ENCODE results near the gene SDCCAG8.

Gene SDCCAG8

DNA sequence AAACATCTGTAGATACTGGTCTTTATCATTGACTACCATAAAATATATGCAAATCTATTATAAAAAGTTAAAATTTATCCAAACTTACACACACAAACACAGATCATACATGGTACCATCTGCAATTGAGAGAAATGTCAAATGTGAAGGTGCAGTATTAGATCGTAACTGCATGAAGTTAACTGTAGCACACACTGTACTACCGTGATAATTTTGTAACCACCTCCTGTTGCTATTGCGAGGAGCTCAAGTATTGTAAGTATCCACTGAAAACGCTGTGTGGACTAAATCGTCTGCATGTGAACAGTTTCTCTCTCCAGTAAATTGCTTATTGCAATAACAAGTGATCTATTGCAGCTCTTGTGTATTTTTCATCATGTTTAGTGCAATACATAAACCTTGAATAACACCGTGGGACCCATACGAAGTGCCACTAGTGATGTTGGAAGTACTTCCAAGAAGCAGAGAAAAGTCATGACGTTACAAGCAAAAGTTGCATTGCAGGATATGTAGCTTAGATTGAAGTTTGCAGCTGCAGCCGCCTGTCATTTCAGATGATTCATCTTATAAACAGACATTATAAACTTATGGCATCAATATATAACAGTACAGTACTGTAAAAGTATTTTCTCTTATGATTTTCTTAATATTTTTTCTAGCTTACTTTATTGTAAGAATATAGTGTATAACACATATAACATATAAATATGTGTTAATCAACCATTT is 172.9 kb downstream of the SDCCAG8 start:
- no peak for FAIRE-seq

DNA sequence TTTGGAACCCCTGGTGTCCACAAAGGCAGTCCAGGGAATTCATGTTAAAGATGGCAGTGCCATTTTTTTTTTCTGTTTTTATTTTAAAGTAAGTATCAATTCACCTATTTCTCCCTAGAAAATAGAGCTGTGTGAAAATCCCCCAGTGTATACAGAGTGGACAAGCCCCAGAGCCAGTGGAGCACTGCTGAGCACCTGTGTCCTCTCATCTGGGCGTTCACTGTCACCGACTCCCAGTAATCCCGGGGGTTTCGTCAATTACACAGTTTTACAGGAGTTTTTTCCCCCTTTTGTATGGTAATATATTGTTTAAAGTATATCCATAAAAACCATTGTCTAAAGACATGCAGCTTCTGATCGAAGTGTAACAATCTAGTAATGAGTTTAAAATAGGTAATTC is 175.8 kb downstream of the SDCCAG8 start:
- FAIRE-seq: no peak

DNA sequence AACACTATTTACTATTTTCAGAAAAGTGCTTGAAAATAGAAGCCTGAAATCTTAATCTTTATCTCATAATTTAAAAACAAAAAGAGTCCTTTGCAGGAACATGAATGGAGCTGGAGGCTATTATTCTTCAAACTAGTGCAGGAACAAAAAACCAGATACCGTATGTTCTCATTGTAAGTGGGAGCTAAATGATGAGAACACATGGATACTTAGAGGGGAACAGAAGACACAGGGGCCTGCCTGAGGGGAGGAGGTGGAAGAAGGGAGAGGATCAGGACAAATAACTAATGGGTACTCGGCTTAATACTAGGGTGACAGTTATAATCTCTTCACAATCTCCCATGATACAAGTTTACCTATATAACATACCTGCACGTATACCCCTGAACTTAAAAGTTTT is 176.3 kb downstream of the SDCCAG8 start:
- no peak for FAIRE-seq

DNA sequence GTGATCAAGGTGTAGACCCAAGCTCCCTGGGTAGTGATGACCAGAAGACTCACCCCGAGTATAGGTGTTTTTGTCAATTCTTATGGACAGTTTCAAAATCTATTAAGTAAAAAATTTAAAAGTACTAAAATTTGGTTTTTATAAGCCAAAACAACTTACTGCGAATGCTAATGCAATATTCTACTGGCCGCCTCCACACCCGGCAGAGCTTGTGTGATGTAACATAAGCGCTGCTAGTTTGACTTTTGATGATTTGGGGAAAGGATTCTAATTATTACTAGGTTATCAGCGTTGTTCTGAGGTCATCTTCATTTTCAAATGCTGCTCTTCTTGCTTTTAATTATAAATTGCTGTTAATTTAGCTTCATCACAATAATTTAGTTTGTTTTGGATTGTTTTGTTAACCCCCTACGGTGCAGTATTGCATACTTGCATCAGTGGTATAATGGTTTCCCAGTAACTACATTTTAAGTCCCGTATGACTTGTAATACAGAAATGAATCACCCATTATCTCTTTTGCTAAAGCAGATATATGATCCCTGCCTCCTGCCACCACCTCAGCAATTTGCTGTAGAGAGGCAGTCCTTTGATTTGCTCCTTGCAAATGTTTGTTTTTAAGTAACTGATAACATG is 178.0 kb downstream of the SDCCAG8 start:
- no peak for FAIRE-seq

DNA sequence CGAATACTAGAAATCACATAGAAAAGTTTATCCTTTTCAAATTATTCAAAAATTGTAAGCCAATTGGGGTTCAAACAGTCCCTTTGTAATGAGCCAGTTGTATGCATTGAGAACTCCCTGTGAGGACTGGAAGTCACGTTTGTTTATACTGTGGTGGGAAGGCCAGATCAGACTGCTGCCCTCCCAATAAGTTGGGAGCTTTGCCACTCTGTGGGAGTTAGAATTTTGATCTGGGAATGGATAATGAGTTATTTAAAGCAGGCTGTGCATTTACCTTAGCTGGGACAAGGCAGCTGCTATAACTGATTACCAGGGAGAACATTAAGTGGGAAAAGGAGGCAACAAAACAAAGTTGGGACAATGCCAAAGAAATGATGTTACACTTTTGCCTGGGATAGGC is 178.8 kb downstream of the SDCCAG8 start:
- FAIRE-seq: no peak

DNA sequence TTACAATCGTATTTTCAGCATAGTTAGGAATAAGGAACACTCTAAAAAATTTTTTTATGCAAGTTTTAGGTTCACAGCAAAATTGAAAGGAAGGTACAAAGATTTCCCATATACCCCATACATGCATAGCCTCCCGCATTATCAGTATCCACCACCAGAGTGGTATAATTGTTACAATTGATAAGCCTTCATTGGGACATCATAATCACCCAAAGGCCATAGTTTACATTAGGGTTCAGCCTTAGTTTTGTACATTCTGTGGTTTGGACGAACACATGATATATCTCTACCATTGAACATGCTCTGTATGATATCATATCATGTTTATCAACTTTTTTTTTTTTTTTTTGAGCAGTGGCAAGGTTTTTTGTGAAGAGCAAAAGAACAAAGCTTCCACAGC is 180.0 kb downstream of the SDCCAG8 start:
- no peak for FAIRE-seq

DNA sequence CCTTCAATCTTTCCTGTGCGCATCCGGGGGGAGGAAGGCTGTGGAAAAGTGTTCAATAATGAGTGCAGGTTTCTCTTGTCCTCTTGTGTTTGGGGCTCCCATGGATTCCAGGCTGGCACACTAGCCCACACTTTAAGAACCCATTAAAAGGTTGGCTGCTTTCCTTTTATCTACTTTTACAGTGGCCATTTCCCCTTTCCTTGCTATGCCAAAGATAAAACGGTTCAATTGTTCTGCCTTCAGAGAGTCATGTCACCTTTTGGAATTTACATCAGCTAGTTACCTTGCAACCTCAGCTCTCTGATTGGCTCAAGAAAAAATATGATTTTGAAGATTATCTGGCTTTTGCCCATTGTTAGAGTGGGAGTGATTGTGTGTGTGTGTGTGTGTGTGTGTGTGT is 182.3 kb downstream of the SDCCAG8 start:
- no peak for FAIRE-seq

DNA sequence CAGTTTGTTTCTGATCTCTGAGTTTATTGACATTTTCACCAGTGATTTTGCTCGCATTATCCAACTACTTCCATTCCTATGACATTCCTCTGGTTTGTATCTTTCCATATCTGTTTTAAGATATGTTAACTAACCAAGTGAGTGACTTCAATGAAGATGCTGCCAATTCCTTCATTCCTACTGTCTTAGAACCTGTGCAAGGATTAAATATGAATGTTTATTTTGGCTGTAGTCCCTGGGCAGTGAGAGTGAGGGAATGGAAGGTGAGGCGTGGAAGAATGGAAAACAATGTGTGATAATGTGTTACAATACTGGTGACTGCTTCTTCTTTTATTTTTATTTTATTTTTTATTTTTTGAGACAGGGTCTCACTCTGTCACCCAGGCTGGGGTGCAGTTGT is 183.0 kb downstream of the SDCCAG8 start:
- FAIRE-seq: no peak

DNA sequence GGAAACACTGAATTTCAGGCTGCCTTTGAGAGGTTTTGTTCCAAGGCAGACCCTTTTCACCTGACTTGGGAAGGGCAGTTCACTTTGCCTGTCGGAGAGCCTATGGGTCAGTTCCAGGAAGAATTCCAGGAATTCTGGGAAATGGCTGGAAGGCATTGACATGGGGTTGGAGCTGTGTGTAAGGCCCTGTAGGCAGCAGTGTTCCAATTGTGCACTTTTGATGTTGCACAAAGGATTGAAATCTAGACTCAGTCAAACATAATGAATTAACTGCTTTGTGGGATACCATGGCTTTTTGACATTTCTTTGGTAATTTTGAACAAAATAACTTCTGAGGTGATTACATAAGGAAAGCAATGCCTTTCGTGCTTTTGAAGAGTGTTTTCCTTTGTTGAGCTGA is 184.6 kb downstream of the SDCCAG8 start:
- no peak for FAIRE-seq

DNA sequence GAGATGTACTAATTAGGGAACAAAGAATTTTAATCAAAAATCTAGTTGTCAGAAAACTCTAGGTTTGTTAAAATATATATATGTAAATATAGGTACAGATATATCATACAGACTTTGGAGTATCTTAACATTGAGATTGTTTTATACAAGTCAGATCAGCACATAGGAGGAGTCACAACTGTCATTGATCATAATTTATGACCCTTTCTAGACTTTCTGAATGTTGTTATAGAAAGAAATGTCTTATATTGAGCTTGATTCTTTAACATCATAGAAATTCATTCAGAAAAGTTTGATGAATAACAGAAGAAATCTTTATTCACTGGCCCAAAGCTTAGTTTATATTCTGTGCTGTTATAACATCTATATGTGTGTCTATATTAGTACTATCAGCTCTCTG is 185.8 kb downstream of the SDCCAG8 start:
- no peak for FAIRE-seq

DNA sequence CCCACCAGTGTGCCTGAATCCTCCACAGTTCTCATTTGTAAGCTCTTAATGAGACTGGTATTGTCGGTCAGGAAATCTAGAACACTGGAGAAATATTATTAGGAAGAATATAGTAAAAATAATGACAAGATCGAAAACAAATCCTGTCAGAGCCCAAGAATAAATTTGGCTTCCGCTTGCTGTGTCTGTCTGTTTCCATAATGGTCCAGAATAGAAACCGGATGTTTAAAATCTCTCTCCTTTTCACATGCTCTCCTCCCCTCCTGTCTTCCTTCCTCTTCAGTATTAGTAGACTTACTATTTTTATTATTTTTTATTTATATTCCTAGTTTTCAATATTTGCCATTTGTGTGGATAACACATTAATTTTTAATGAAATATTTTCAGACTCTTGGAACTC is 187.7 kb downstream of the SDCCAG8 start:
- no peak for FAIRE-seq

DNA sequence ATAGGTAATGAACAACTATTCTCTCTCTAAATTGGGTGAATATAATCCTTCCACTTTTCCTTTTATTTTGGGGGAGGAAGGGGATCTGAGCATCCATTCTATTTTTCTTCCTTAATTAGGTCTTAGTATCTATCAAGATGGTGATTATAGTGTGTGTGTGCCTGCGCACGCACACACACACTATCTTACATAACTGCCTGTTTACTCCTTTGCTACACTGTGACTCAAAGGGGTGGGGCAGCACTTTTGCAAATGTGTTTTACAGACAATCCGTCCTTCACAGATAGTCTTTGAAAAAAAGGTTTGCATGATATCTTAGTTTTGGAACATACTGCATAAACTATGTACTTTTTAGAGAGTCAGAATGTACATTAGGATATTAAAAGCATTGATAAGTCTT is 191.5 kb downstream of the SDCCAG8 start:
- no peak for FAIRE-seq

DNA sequence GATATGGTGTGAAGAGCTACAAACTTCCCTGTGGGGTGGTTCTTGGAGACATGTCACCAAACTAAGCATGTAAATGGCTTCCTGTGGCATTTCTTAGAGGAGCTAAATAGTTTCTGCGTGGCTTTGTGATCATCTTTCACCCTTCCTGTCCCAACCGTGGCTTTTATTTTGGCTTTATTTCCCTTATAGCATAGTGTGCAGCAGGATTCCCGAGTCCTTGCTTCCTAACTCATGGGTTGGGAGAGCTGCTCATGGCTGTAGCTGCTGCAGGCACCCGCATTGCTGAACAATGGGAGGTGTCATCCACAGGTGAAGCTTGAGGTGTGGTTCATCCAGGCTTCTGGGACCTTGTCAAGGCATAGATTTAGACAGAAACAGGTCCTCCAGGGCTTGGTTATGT is 192.0 kb downstream of the SDCCAG8 start:
- FAIRE-seq: no peak

DNA sequence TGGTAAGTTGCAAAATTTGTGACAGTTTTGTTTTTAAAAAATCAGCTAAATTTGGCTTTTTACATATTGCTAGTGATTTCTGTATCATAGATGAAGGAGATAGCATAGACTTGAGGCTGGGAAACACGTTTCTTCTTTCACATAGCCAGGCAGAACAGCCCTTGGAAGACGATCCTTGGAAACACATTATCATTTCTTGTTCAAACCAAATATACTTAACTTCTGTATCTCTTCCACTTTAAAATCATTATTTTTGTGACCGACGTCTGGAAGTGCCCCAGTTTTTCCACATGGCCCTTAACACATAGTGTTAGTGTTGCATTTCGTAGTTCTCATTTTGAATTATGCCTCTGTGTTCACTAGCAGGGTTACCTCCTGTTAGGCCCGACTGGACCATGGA is 193.5 kb downstream of the SDCCAG8 start:
- no peak for FAIRE-seq

DNA sequence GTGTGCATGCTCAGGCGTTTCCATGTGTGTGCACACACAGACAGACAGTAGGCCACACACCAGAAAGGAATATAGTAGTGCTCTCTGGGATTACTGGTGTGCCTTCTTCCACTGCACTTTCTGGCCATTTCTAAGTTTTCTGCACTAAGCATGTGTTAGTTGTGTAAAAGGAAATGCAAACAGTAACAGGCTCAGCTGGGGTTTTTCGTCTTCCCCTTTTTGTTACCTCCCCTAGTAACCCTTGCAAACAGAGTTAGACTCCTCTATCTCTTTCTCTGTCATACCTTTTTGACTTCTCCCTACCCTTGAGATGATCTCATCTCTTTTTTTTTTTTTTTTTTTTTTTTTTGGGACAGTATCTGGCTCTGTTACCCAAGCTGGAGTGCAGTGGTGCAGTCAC is 196.3 kb downstream of the SDCCAG8 start:
- no peak for FAIRE-seq

DNA sequence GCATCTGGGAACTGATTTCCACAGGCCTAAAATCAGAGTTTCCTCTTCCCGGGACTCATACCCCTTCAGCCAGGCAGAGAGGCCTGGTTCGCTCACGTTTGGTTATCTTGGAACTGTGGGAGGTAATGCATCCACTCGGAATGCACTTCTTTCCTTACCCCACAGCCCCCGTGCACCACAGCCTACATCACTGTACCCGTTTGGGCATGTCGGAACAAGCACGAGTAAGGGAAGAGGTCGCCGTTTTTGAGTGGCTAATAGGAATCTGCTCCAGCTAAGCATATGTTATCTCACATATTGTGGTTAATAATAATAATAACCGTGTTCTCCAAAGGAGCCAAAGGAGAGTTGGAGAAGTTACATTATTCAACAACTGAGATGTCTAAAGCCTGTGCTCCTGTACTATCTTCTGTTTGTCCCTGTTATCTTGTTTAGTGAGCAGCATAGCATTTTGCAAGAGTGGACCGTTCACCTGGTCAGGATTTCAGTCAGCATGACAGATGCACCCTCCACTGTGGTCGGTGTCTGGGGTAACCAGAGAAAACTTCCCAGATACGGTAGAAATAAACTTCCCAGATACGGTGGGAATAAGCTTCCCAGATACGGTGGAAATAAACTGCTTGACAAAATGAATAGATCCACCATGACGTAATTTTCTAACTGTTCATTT is 198.6 kb downstream of the SDCCAG8 start:
- FAIRE-seq: no peak

DNA sequence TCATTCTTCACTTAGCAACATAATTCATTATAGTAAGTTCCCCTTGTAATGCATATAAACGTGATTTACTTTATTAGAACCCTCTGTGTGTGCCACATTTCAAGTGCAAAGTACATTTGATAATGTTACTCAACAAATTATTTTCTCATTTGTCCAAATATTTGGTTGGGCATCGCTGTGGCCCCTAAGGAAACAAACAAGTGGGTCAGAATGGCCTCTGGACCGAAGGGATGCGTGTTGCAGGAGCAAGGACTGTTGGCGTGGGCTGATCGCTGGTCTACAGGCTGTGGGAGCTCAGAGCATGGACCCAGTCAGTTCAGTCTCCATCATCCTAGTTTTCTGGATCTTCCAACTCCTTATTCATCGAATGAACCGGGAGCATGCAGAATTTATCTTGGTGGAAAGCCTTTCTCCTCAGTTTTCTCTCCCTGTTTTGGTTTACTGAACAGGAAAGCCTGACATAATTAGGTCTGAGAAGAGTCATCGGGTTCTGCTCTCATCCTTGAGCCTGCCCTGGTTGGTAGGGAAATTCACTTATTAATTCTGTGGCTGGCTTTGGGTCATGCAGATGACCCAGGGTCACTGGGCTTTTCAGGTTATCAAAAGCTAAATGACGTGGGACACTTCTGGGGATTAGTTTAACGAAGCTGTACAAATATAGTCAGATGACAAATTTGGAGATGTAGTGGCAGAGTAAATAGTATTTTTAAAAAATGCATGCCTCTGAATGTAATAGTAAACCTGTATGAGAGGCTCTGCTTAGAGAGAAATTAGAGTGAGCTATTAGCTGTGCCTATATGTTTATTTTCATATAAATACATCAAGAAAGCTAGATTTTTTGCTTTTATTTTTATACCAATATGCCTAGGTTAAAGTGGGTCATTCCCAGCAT is 200.2 kb downstream of the SDCCAG8 start:
- FAIRE-seq: no peak

DNA sequence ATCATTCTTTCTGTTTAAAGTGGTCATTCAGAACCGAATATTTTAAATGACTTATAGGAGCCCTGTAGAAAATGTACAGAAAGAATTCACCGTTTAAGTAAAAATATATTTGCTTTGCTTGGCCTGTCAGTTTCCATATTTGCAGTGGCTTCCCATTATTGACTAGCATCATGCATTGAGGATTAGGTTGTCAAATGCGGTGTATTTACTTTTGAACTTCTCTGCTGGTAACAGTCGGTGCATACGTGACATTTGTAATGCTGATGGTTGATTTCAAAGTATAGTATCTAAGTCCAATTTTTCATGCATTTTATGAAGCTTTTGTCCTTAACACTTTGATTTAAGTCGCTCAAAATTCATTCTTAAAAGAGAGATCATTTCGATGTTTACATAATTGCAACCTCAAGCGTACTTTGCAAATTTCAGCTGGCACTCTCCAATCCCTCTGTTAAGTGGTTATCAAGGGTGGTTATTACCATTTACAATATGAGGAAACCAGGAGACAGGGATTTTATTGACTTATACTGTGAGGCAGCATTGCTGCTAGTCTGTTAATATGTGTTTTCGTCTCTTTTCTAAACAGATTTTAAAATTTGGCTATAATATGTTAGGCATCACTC is 201.6 kb downstream of the SDCCAG8 start:
- FAIRE-seq: no peak

DNA sequence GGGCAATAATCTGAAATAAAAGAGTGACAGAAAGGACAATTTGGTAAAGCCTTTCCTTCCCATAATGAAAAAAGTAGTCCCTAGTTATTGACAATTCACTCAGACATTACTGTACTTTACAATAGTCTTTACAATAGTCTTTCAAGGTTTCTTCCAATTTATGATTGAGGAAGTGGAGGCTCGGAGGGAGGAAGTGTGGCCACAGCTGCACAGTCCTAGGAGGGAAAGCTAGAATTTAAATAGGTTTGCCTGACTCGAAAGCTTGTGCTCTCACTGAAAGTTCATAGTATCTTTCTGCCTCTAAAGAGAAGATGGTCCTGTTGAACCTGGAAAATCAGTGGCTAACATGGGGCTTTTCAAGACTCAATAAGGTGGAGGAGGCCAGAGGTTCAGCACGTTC is 203.2 kb downstream of the SDCCAG8 start:
- no peak for FAIRE-seq

DNA sequence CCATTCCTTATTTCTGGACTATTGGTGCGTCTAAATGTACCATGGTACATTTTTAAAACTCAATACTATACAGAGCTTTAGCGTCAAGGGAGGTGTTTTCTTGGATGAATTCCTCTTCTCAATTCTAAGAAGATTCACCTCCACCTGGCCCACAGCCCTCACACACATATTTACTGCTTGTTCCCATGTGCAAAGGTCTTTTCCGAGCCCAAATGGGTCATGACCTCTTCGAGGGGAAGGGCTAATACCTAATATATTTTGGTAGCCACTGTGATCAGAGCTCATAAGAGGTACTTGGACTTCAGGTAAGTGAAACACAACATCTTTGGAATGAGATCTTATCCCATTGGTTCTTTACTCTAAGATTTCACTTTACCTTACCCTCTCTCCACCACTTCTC is 205.9 kb downstream of the SDCCAG8 start:
- no peak for FAIRE-seq

DNA sequence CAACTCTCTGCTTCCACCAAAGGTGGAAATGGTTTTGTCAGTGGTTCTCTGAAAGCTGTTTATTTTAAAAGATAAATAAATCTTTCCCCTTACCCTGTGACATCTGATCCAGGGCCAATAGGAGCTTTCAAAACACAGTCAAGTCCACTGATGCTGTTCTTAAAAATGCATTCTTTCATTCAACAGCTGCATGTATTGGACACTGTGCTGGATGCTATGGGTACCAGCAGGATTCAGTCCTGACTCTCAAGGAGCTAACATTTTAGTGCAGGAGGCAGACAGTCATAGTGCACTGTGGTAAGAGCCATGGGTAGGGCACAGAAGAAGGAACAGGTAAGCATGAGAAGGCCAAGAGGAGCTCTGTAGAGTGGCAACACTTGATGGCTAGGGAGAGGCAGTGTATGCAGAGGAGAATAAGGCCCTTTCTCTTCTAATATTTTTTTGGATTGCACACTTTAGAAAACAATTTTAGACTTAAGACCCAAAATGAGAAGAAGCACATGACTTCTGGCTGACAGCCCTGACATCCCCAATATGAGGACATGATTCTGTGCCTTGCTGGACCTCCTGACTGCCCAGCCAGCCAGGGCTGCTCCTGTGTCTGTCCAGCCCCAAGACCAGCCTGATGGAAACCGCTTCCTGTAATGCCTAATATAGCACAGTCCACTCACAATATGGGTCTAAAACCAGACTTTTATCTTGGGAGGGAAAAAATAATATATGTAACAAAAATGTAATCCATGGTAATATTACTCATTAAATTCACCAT is 207.3 kb downstream of the SDCCAG8 start:
- FAIRE-seq: no peak

DNA sequence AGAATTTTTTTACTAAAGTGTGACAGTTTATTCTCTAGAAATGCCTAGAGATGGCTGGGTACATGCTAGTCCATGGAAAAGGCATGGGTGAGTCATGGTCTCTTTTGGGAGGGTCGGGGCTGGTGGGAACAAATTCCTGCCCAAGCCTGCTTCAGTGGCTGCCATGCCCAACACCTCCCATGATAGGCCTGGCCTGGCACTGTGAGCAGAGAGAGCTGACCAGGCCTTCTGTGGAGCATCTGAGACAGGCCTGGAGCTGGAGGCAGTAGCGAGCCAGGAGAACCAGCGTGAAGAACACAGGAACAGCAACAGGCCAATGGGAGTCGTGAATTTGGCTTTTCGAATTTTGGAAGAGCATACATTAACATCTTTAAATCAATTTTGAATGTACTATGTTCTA is 209.2 kb downstream of the SDCCAG8 start:
- no peak for FAIRE-seq
